Measurements from ENCODE around the gene DMRT3.

The DMRT3 gene

DNA sequence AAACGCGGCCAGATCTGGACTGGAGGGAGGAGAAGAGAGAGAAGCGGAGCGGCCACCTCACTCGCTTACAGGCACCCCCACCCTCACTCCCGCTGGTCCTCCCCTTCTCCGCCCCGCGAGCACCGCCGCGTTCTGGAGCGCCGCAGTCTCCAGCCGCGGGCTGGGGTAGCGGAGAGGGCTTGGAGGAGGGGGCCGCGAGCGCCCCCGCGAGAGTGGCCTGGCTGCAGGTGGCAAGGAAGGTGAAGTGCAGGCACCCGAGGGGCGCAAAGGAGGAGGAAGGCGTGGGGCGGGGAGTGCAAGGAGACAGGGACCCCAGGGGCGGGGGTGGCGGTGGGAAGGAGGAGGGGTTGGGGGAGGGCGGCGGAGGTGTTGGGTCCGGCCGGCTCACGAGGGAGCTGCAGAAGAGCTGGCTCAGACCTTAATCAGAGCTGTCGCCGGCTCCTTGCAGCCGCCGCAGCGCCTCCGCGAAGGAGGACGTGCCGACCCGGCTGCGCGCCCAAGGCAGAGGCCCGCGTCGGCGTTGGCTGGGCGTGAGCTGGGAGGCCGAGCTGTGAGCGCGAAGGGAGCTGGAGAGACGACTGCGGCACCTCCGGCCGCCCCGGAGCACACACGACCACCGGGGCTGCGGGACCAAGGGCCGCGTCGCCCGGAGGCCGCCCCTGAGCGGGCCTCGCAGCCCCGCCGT is at the start of gene DMRT3:
TSS of gene DMRT3 (plus strand) at position 398 of the 685 bp plus-strand sequence. CDS start 347 bp downstream, outside the sequence.
- POLR2A ChIA-PET, result no interaction called here
- DNase-seq (ENCODE audit: extremely low spot score), result no peak
- CTCF ChIA-PET, result no interaction called here
- TF ChIP-seq, protein P1, sequence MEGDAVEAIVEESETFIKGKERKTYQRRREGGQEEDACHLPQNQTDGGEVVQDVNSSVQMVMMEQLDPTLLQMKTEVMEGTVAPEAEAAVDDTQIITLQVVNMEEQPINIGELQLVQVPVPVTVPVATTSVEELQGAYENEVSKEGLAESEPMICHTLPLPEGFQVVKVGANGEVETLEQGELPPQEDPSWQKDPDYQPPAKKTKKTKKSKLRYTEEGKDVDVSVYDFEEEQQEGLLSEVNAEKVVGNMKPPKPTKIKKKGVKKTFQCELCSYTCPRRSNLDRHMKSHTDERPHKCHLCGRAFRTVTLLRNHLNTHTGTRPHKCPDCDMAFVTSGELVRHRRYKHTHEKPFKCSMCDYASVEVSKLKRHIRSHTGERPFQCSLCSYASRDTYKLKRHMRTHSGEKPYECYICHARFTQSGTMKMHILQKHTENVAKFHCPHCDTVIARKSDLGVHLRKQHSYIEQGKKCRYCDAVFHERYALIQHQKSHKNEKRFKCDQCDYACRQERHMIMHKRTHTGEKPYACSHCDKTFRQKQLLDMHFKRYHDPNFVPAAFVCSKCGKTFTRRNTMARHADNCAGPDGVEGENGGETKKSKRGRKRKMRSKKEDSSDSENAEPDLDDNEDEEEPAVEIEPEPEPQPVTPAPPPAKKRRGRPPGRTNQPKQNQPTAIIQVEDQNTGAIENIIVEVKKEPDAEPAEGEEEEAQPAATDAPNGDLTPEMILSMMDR (IDR thresholded peaks at IDR 0.05; ENCODE audit: control extremely low read depth, extremely low read depth, low read depth, missing control alignments), result no peak

GRCh38 chr9:926976-927375 is 49.5 kb upstream of the DMRT3 start:
- TF ChIP-seq, protein P1 (IDR thresholded peaks at IDR 0.05; ENCODE audit: control extremely low read depth, extremely low read depth, low read depth, missing control alignments), result no peak
- CTCF ChIA-PET, result interaction anchor here (1.0 to 2.7 kb wide), 5 partner anchors 9 to 83 kb away, joined by 3 to 11 read pairs (median 6); no protein-coding TSS in a partner anchor
- POLR2A ChIA-PET, result no interaction called here
- no peak for DNase-seq (ENCODE audit: extremely low spot score)

DNA sequence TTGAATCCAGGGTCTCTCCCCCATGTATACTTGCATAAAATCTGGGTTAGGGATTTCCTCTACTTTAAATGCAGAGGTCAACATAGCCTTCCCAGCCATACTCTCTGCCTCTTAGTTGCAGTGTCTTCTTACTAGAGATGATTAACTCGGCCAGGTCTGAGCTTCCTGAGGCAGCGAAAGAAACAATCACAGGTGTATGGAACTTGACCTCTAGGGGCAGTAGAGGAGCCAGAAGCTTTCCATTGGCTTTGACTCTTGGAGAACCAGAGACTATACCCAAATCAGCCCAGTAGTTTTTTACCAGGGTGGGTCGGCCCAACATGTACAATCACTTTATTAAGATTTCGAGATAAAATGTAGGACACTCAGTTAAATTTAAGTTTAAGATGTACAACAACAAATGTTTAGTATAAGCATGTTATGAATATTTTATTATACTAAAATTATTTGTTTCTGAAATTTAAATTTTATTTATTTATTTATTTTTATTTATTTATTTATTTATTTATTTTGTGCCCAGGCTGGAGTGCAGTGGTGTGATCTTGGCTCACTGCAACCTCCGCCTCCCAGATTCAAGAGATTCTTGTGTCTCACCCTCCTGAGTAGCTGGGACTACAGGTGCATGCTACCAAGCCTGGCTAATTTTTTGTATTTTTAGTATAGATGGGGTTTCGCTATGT is 48.0 kb upstream of the DMRT3 start:
- DNase-seq (ENCODE audit: extremely low spot score), result peak; percentile 22
- TF ChIP-seq, protein P1 (IDR thresholded peaks at IDR 0.05; ENCODE audit: control extremely low read depth, extremely low read depth, low read depth, missing control alignments), result peak; percentile 18
- POLR2A ChIA-PET, result no interaction called here
- CTCF ChIA-PET, result interaction anchor here (0.6 to 2.7 kb wide), 13 partner anchors 9 to 81 kb away, joined by 3 to 11 read pairs (median 4); no protein-coding TSS in a partner anchor

DNA sequence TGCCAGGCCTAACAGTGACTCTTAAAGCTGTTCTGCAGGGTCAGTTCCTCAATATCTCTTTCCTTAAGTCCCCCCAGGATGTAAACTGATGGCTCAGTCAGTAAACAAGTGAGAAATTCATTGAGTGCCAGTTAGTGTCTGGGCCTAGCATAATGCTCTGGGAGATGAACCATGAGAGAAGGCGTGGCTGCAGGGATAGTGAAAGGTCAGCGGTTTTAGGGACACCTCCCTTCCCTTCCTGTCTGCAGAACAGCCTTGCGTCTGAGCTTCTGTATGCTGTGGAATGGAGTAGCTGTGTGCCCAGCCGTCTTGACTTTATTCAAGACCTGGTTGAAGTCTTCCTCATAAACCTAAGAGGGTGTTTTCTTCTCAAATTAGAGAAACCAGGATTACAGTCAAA is 46.7 kb upstream of the DMRT3 start:
- CTCF ChIA-PET, result interaction anchor here (1.1 to 1.4 kb wide), 2 partner anchors 11 to 56 kb away, joined by 3 read pairs; no protein-coding TSS in a partner anchor

GRCh38 chr9:933356-933755 is 43.1 kb upstream of the DMRT3 start:
- ChIA-PET CTCF (interaction anchor here (1.3 kb wide), 1 partner anchor 8 kb away, joined by 3 read pairs; no protein-coding TSS in a partner anchor), POLR2A (no interaction called here)
- TF ChIP-seq, protein P1 (IDR thresholded peaks at IDR 0.05; ENCODE audit: control extremely low read depth, extremely low read depth, low read depth, missing control alignments), result no peak
- DNase-seq (ENCODE audit: extremely low spot score), result no peak

More for the DNA sequence above, 46.7 kb upstream of the DMRT3 start:
- DNase-seq (ENCODE audit: extremely low spot score), result no peak
- TF ChIP-seq, protein P1 (IDR thresholded peaks at IDR 0.05; ENCODE audit: control extremely low read depth, extremely low read depth, low read depth, missing control alignments), result no peak
- POLR2A ChIA-PET, result no interaction called here

GRCh38 chr9:935348-935965 is 41.0 kb upstream of the DMRT3 start:
- ChIA-PET POLR2A (no interaction called here), CTCF (interaction anchor here (1.1 kb wide), 1 partner anchor 18 kb away, joined by 3 read pairs; no protein-coding TSS in a partner anchor)
- DNase-seq (ENCODE audit: extremely low spot score), result no peak
- TF ChIP-seq, protein P1 (IDR thresholded peaks at IDR 0.05; ENCODE audit: control extremely low read depth, extremely low read depth, low read depth, missing control alignments), result no peak

Measured in GM10248 (cell line).